Tongue (tissue), 2 donors: ENCODE measurements around the gene FAM219B. TPM values are rescaled to one million over a fixed set of nuclear protein-coding genes. Genes with fewer than 3 reads are reported as not detected.

Experiments used
- DNase-seq: peaks from one replicate; pipeline ENCODE4 v3.0.0-alpha.2; 2015
- total RNA-seq: library from RNA; depleted of rRNA; stranded (reverse); fragments of >200 nt; gene quantifications from one replicate; pipeline ENCODE4 v1.2.3, GENCODE V29; 2014

Gene FAM219B
- total RNA-seq, 1 donor from 2014 or later = 76.3 TPM

DNA sequence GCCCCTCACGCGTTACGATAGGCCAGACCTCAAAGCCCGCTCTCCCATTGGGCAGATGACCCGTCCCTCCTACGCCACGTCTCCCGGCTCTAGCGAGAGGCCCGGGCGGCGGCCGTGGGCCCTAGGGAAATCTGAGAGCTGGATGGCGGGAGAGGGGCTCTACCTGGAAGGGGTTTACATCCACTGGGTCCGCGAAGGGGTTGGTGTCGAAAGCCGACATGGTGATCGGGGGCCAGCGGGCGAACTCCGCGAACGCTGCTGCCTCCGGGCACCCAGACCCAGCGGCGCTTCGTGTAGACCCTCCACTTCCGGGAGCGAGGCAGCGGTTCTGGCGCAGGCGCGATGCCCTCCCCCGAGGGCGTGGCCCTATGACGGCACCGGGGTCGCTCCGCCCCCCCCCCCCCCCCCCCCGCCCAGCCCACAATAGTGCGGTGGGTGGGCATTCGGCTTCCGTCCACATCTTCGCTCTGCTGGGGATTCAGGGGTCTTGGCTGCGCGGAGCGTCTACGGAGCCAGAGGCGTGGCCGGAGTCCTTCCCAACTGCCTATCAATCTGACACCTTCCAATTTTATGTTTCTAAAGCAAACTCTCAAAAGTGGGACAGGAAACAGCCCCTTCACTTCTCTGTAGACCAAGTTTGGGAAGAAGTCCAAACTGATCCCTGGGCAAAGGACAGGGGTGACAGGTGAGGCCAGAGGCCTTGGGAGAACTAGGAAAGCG is 33.5 kb downstream of the FAM219B start, which contains the start of gene SCAMP2:
TSS of gene SCAMP2 (minus strand) at position 330 of the 720 bp plus-strand sequence. CDS start at position 220, 110 bp downstream.
- DNase-seq = peak; percentile 98

DNA sequence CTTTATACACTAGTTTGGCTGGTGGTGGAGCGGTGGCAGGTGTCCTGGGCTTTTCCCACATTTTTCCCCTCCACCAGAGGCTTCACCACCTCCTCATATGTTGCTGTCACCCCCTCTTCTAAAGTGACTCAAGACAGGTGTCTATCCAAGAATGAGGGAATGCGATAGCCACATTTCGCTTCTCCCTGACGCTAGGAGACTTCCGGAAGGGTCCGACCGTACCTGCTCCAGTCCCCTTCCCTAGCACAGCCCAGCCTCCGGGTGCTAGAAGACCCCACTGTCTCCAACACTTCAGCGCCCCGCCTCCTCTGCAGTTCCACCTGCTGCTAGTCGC is 34.0 kb downstream of the FAM219B start:
- DNase-seq = no peak

DNA sequence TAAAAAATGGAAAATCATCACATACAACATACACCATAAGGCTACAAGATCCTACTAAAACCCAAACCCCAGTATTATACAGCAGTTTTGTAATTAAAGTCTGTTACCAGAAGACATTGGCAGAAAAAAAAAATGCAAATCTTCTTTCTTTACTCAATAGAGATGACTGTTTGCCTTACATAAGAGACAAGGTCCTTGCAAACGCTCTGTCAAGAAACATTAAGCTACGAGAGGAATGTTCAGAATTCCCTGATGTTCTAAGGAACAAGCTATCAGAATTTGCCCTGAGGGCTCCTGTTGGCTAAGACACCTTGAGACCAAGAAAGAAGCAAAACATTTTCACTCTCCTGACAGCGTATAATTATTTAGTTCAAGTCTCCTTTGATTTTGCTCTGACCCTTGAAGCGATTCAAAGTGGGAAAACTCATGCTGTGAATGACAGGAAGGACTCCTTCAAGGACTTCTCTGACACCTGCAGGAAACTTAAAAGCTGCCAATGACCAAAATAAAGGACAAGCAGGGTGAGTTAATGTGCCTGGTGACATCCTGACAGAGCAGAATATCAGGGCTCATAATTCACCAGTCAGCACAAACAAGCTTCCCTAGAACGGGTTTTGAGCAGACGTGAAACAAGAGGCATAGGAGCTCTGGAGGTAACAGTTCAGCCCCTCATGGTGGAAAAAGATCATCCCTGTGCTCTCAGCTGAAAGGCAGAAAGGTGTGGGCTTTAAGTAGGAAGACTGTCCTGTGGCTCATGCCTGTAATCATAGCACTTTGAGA is 36.0 kb downstream of the FAM219B start:
- no peak for DNase-seq

- peak; percentile 57 for DNase-seq
These were observed 36.8 kb downstream of the FAM219B start for GRCh38 chr15:74869726-74870407.

DNA sequence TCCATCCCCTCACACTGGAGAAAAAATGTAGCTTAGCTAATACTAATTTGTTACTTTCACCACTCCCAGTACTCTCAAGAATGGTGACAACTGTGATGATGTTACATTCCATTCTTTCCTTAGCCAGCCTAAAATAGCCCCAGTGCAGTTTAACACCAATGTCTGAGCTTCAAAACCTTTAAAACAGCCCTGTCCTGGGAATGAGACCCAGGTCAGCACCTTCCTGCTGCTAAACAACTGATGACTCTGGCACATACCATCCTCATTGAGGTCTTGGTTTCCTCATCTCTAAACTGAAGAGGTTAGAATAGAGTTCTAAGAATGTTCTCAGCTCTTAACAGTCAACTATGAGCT is 37.3 kb downstream of the FAM219B start:
- DNase-seq = no peak

GRCh38 chr15:74868059-74868458 is 38.6 kb downstream of the FAM219B start:
- no peak for DNase-seq

DNA sequence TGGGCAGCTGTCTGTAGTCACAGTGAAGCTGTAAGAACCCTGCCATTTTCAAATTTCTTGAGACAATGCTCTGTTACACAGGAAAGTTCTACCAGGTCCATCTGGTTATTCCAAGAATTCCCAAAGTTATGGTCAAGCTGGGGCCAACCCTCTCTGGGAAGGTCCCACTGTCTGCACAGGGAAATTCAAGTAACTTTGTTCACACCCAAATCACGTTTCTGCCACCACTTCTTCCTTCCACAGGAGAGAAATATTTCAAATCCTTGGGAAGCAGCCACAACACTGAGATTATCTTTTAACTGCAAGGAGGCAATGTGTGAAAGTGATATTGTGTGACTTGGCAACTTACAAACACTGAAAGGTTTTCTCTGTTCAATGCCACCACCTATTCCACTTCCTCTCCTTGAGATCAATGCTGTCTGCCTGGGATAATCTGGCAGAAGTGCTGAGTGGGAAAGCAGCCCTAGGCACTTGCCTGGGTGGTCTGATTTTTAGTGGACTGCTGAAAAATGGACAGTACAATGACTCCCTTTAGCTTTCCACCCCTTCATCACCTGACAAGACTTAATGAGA is 39.1 kb downstream of the FAM219B start:
- DNase-seq = no peak

GRCh38 chr15:74866090-74866489 is 40.6 kb downstream of the FAM219B start:
- DNase-seq = no peak

DNA sequence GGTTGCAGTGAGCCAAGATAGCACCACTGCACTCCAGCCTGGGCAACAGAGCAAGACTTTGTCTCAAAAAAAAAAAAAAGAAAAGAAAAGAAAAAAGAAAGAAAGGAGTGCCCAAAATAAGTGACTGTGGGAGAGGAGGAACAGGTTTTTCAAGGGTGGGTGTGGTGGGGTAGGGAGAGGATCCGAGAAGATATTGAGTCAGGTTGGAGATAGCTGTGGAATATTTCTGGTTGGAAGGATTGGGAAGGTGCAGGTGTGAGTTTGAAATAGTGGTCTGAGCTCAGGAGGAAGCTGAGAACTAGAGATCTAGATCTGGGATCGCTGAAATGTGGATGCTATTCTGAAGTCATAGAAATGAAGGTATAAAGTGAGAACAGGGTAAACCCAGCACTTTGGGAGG is 41.3 kb downstream of the FAM219B start:
- no peak for DNase-seq

DNA sequence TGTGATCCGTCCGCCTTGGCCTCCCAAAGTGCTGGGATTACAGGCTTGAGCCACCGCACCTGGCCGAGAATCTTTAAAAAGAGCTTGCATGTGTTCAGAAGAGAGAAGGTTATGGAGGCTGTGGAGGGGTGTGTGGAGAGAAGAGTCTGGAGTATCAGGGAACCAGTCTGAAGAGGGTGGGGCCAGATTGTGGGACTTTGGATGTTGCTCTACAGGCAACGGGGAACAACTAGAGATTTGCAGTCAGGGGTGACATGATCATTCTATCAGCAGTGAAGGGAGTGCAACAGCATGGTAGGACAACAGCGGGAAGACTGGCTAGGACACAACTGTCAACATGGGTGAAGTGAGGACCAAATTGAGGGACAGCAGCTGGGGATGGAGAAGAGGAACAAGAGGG is 42.4 kb downstream of the FAM219B start:
- DNase-seq = no peak

DNA sequence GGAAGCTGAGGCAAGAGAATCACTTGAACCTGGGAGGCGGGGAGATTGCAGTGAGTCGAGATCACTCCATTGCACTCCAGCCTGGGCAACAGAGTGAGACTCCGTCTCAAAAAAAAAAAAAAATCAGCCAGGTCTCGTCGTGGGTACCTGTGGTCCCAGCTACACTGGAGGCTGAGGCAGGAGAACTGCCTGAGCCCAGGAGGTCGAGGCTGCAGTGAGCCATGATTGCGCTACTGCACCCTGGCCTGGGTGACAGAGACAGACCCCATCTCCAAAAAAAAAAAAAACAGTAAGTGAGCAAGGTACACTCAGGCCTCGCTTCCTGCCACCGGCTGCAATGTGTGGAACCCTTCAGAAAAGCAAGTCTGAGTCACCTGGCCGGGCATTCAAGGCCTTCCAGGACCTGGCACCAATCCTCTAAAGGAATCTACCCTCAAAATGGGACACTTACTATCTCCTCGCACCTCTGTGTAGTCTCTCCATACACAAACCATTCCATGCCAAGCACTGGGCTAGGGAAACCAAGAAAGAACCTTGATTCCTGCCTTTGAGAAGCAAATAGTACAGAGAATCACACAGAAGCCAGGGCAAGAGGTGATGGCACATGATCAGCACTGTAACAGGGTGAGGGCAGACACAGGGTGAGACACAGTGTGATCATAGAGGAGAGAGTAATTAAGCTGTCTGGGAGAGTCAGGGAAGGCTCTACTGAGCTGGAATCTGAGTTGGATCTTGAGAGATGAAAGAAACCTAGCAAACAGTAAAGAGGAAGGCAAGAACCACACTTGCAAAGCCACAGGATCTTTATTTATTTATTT is 43.2 kb downstream of the FAM219B start:
- DNase-seq = no peak

DNA sequence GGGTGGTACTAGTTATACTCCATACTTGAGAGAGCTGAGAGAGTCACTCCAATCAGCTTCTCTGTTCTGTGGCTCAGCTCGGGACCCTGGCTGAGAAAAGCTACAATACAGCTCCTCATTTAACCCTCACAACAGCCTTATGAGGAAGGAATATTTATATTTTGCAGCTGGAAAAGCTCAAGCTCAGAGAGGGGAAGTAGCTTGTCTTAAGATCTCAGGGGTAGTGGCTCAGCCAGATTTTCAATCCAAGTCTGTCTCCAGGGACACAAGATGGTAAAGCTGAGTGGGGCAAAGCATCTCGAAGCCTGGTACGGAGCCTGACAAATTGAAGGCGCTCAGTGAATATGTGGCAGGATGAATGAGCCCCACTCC is 48.3 kb downstream of the FAM219B start:
- no peak for DNase-seq

DNA sequence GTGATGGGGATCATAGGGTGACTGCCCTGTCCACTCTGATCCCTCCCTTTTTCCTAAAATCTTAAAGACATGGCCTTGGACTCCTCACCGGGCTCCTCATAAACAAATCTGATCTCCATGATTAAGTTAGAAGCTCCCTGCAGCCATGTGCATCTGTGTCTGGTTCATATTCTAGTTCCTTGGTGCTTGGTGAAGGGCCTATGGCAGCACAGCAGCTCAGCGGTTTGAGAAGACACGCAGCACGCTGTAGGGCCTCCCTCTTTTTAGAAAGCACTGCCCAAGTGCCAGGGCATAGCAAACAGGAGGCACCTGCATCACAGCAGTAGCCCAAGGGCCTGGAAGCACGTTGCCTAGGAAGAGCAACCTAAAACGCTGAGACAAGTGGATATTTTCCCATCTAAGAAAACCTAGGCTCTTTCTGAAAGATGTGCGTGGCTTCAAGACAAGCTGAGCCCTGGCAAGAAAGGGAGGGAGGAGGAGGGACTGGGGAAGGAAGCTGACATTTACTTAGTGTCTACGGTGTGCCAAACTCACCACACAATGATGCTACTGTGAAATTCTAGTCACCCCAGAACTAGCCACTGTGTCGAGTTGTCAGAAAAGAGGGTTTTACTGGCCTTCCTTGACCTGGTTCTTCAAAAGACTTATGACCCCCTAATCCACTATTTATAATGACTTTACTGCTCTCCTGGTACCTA is 48.8 kb downstream of the FAM219B start:
- no peak for DNase-seq

- DNase-seq = no peak
These were observed 49.5 kb downstream of the FAM219B start for GRCh38 chr15:74857082-74857655.

DNA sequence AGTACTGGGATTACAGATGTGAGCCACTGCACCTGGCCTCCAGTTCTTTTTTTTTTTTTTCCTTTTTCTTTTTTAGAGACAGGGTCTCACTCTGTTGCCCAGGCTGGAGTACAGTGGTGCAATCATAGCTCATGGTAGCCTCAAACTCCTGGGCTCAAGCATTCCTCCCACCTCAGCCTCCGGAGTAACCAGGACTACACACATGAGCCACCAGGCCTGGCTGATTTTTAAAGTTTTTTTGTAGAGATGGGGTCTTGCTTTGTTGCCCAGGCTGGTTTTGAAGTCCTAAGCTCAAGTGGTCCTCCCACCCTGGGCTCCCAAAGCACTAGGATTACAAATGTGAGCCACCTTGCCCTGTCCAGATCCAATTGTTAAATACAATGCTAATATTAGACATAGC is 50.1 kb downstream of the FAM219B start:
- no peak for DNase-seq

GRCh38 chr15:74855857-74856256 is 50.8 kb downstream of the FAM219B start:
- peak; percentile 90 for DNase-seq

DNA sequence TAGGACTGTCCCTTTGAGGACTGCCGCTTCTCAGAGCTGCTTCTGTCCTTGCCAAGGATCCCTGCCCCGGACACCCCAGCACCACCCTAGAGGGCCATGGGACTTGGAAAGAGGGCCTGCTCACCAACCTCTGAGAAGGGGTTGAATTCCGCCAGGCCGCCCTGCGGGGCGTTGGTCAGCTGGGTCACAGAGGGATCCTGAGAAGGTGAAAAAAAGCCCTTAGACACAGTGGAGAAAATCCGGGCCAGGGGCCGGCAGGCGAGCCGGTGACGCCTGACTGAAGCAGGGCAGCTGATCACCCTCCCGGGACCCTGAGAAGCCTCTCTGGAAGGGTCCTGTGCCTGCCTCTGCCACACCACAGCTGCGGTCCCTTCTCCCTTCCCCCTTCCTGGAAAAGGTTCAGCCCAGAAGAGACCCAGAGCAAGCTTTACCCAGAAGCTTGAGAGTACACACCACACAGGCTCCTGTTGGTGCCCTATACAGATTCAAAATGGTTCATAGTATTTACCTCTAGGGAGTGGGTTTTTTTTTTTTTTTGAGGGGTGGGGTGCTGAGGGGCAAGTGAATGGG is 52.1 kb downstream of the FAM219B start:
- peak; percentile 60 for DNase-seq

- no peak for DNase-seq
These were observed 54.7 kb downstream of the FAM219B start for GRCh38 chr15:74851960-74852359.

GRCh38 chr15:74850393-74850792 is 56.3 kb downstream of the FAM219B start:
- DNase-seq = no peak
